Peyer's patch (tissue), 4 donors: ENCODE measurements around the gene CPAMD8. TPM values are rescaled to one million over a fixed set of nuclear protein-coding genes. Genes with fewer than 3 reads are reported as not detected.
A peak's percentile ranks its signal among the peaks of the same experiment; 100 is the strongest.

Source experiments
- DNase-seq, 3 donors: peaks; one replicate each; pipeline ENCODE4 v3.0.0-alpha.2; 2017 to 2019
- H3K27ac ChIP-seq, 4 donors: fragments of 200-600 bp; sonication (generic); one replicate each; pipeline ENCODE4 v1.5.1; 2016 to 2019
- H3K27me3 ChIP-seq, 2 donors: fragments of 200-600 bp; sonication (generic); one replicate each; pipeline ENCODE4 v1.5.1; 2019
- H3K36me3 ChIP-seq, 3 donors: fragments of 200-600 bp; sonication (generic); one replicate each; pipeline ENCODE4 v1.5.1; 2016 to 2019
- H3K4me1 ChIP-seq, 4 donors: fragments of 200-600 bp; sonication (generic); one replicate each; pipeline ENCODE4 v1.5.1; 2016 to 2019
- H3K4me3 ChIP-seq, 4 donors: fragments of 200-600 bp; sonication (generic); 1 replicate in 3 of 4; 2 replicates in 1 of 4; pipeline ENCODE4 v1.5.1; 2016 to 2019; ENCODE audit warnings: mild to moderate bottlenecking in 1 of 4
- H3K9me3 ChIP-seq, 4 donors: fragments of 200-600 bp; sonication (generic); one replicate each; pipeline ENCODE4 v1.5.1; 2016 to 2019; ENCODE audit warnings: mild to moderate bottlenecking in 1 of 4
- CTCF ChIP-seq, 6 experiments: fragments of 450-650 bp in 4 of 6; fragments of 200-600 bp in 2 of 6; sonication (generic) in 1 of 6; IDR thresholded peaks; one replicate each; pipeline ENCODE4 v1.5.1; 2017 to 2019; ENCODE audit warnings: antibody characterized with exemption in 6 of 6, mild to moderate bottlenecking in 3 of 6, moderate library complexity in 1 of 6
- POLR2A ChIP-seq, 2 donors: fragments of 450-650 bp; IDR thresholded peaks; one replicate each; pipeline ENCODE4 v1.5.1; 2017; ENCODE audit warnings: antibody characterized with exemption in 2 of 2, mild to moderate bottlenecking in 2 of 2, moderate library complexity in 2 of 2
- total RNA-seq, 4 donors: library from RNA; depleted of rRNA; stranded (reverse); fragments of >200 nt; gene quantifications; one replicate each; pipeline ENCODE4 v1.1.0, GENCODE V29; 2016

Gene CPAMD8
- total RNA-seq, 4 donors from 2014 or later, result 2.6 to 10.7 (median 5.2) TPM

- Histone ChIP-seq H3K36me3 (no peaks in the 10 kb centered on the region), H3K27me3 (no peaks in the 10 kb centered on the region), H3K4me3 (no peak overlapping the region), H3K4me1 (peaks cover 0 to 29% (median 12%) of the 10 kb centered on the region in 4 donors), H3K27ac (no peak overlapping the region), H3K9me3 (no peaks in the 10 kb centered on the region)
- no peak for TF ChIP-seq POLR2A (IDR thresholded peaks at IDR 0.05)
- no peak for TF ChIP-seq CTCF (IDR thresholded peaks at IDR 0.05)
- DNase-seq, result no peak
Observed at GRCh38 chr19:16898361-16899015, 128.1 kb downstream of the CPAMD8 start.

GRCh38 chr19:16897856-16898161, 128.8 kb downstream of the CPAMD8 start:
- DNase-seq, result peak in 1 of 3 donors; percentile 35
- peak overlapping the region; percentile 54 to 58 (median 56) for H3K4me3 ChIP-seq
- TF ChIP-seq CTCF (IDR thresholded peaks at IDR 0.05), result no peak
- no peak for TF ChIP-seq POLR2A (IDR thresholded peaks at IDR 0.05)
- no peaks in the 10 kb centered on the region for H3K27me3 ChIP-seq
- H3K9me3 ChIP-seq, result no peaks in the 10 kb centered on the region
- peaks cover 0 to 29% (median 14%) of the 10 kb centered on the region in 4 donors for H3K4me1 ChIP-seq
- no peaks in the 10 kb centered on the region for H3K36me3 ChIP-seq
- H3K27ac ChIP-seq, result peak overlapping the region; percentile 51 to 82 (median 74)

- TF ChIP-seq CTCF (IDR thresholded peaks at IDR 0.05) (no peak), POLR2A (IDR thresholded peaks at IDR 0.05) (peak in 1 of 2 donors; percentile 19)
Observed at GRCh38 chr19:16897029-16897855, 129.4 kb downstream of the CPAMD8 start.

GRCh38 chr19:16896146-16897028, 130.2 kb downstream of the CPAMD8 start:
- Histone ChIP-seq H3K9me3 (no peaks in the 10 kb centered on the region), H3K27me3 (no peaks in the 10 kb centered on the region), H3K27ac (peak overlapping the region; percentile 63 to 72 (median 68)), H3K4me1 (peaks cover 0 to 29% (median 14%) of the 10 kb centered on the region in 4 donors), H3K4me3 (peak overlapping the region; percentile 51 to 57 (median 55)), H3K36me3 (no peaks in the 10 kb centered on the region)
- DNase-seq, result no peak
- no peak for TF ChIP-seq POLR2A (IDR thresholded peaks at IDR 0.05)
- no peak for TF ChIP-seq CTCF (IDR thresholded peaks at IDR 0.05)

More at GRCh38 chr19:16897029-16897855, 129.4 kb downstream of the CPAMD8 start:
- H3K27me3 ChIP-seq, result no peaks in the 10 kb centered on the region
- H3K4me1 ChIP-seq, result peaks cover 0 to 29% (median 14%) of the 10 kb centered on the region in 4 donors
- H3K27ac ChIP-seq, result peak overlapping the region; percentile 51 to 82 (median 74)
- no peaks in the 10 kb centered on the region for H3K36me3 ChIP-seq
- peak overlapping the region; percentile 54 to 58 (median 56) for H3K4me3 ChIP-seq
- no peaks in the 10 kb centered on the region for H3K9me3 ChIP-seq
- DNase-seq, result peak; percentile 86 to 94 (median 89)

DNA sequence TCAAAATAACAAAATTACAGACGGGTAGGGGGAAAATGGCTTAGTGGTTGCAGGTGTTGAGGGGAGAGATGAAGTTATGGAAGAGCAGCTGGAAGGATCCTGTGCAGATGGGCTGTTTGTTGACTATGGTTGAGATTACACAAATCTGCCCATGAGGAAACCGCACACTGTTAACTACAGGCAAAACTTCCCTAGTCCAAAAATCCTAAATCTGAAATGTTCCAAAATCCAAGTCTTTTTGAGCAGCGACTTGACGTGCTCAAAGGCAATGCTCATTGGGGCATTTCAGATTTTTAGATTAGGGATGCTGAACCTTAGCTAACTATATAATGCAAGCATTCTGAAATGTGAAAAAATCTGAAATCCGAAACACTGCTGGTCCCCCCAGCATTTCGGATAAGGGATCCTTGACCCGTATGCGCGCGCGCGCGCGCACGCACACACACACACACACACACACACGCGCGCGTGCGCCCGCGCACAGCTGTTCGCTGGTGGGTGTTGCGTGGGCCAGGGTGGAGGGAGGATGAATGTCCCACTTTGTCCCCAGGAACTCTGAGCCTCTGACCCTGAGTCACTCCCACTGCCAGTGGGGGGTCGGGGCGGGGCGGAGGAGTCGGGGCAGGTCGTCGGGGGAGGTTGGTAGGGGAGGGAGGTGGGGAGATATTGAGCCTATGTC, 131.0 kb downstream of the CPAMD8 start:
- peak overlapping the region in 3 of 4 donors; percentile 51 to 57 (median 56) for H3K4me3 ChIP-seq
- TF ChIP-seq POLR2A (IDR thresholded peaks at IDR 0.05) (no peak), CTCF (IDR thresholded peaks at IDR 0.05) (no peak)
- no peaks in the 10 kb centered on the region for H3K27me3 ChIP-seq
- H3K36me3 ChIP-seq, result no peaks in the 10 kb centered on the region
- DNase-seq, result no peak
- H3K9me3 ChIP-seq, result no peaks in the 10 kb centered on the region
- peaks cover 0 to 29% (median 14%) of the 10 kb centered on the region in 4 donors for H3K4me1 ChIP-seq
- H3K27ac ChIP-seq, result peak overlapping the region in 3 of 4 donors; percentile 64 to 72 (median 71)
